ENCODE data around the gene ELFN1.

- TF ChIP-seq CTCF (conservative IDR thresholded peaks at IDR 0.05; ENCODE audit: low read depth, low read length) (no peak), EZH2 (IDR thresholded peaks at IDR 0.05; ENCODE audit: low read length, unreplicated experiment) (no peak)
Observed at GRCh38 chr7:1721047-1721690, 51.1 kb downstream of the ELFN1 start.
